Mucosa of stomach (tissue), 1 donor: ENCODE results near the gene NOBOX.
"Not testable (repeated sequence)": the region's sequence is repeated elsewhere in the genome, so short reads cannot be mapped to it uniquely, and the experiment has no call there.

Experiments
- H3K27me3 ChIP-seq: one replicate; pipeline ENCODE4 v1.7.0; 2013; ENCODE audit warnings: mild to moderate bottlenecking, low read length; ENCODE audit not compliant: control insufficient read depth, insufficient read depth
- H3K36me3 ChIP-seq: one replicate; pipeline ENCODE4 v1.7.0; 2013; ENCODE audit warnings: low read length; ENCODE audit not compliant: control insufficient read depth, insufficient read depth
- H3K4me1 ChIP-seq: one replicate; pipeline ENCODE4 v1.7.0; 2013; ENCODE audit warnings: mild to moderate bottlenecking, low read length; ENCODE audit not compliant: control insufficient read depth, insufficient read depth
- H3K4me3 ChIP-seq: one replicate; pipeline ENCODE4 v1.7.0; 2013; ENCODE audit warnings: low read length
- H3K9ac ChIP-seq: one replicate; pipeline ENCODE4 v1.7.0; 2013; ENCODE audit warnings: mild to moderate bottlenecking, low read length, moderate library complexity
- H3K9me3 ChIP-seq: one replicate; pipeline ENCODE4 v1.7.0; 2013; ENCODE audit warnings: mild to moderate bottlenecking, low read length, moderate library complexity; ENCODE audit not compliant: control insufficient read depth
- donor health status: Pancreatic carcinoma.

The NOBOX gene

GRCh38 chr7:144403649-144404061, at the start of gene NOBOX:
Gene NOBOX (minus strand): TSS chr7:144403693.
- Histone ChIP-seq H3K27me3 (no peaks in the 10 kb centered on the region), H3K36me3 (no peaks in the 10 kb centered on the region), H3K9ac (no peak within 1 kb of the TSS), H3K4me1 (no peaks in the 10 kb centered on the region), H3K4me3 (no peak within 1 kb of the TSS), H3K9me3 (no peaks in the 10 kb centered on the region)

DNA sequence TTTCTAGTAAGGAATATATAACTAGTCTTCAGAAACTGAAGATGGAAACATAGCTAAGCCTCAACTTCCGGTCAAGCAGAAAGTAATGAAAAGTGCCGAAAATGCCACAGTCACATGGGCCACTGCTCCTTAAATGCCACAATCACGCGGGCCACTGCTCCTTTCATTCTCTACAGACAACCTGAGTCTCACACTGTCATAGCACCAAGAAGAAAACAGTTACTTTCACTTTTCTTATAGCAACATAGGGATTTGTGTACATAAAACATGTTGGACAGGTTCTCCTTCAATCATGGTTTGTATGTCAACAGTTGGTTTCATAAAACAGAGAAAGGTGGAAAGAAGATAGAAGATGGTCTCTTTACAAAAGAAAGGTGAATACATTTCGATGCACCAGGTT, 48.6 kb upstream of the NOBOX start:
- no peaks in the 10 kb centered on the region for H3K4me1 ChIP-seq
- no peak overlapping the region for H3K9ac ChIP-seq
- no peaks in the 10 kb centered on the region for H3K9me3 ChIP-seq
- no peaks in the 10 kb centered on the region for H3K36me3 ChIP-seq
- H3K27me3 ChIP-seq, result no peaks in the 10 kb centered on the region
- no peak overlapping the region for H3K4me3 ChIP-seq

GRCh38 chr7:144445590-144445989, 42.1 kb upstream of the NOBOX start:
- Histone ChIP-seq H3K9ac (no peak overlapping the region), H3K4me1 (no peaks in the 10 kb centered on the region), H3K36me3 (no peaks in the 10 kb centered on the region), H3K27me3 (no peaks in the 10 kb centered on the region), H3K9me3 (no peaks in the 10 kb centered on the region), H3K4me3 (no peak overlapping the region)

- H3K9me3 ChIP-seq, result no peaks in the 10 kb centered on the region
- no peak overlapping the region for H3K9ac ChIP-seq
- H3K4me1 ChIP-seq, result no peaks in the 10 kb centered on the region
- no peaks in the 10 kb centered on the region for H3K36me3 ChIP-seq
- H3K4me3 ChIP-seq, result no peak overlapping the region
- no peaks in the 10 kb centered on the region for H3K27me3 ChIP-seq
These were observed 36.3 kb upstream of the NOBOX start for GRCh38 chr7:144439717-144440205.

- Histone ChIP-seq H3K4me1 (no peaks in the 10 kb centered on the region), H3K9ac (no peak overlapping the region), H3K27me3 (no peaks in the 10 kb centered on the region), H3K36me3 (no peaks in the 10 kb centered on the region), H3K9me3 (no peaks in the 10 kb centered on the region), H3K4me3 (no peak overlapping the region)
These were observed 35.3 kb upstream of the NOBOX start for GRCh38 chr7:144438759-144439158.

- no peaks in the 10 kb centered on the region for H3K27me3 ChIP-seq
- no peaks in the 10 kb centered on the region for H3K9me3 ChIP-seq
- no peaks in the 10 kb centered on the region for H3K36me3 ChIP-seq
- no peaks in the 10 kb centered on the region for H3K4me1 ChIP-seq
- H3K4me3 ChIP-seq, result no peak overlapping the region
- no peak overlapping the region for H3K9ac ChIP-seq
These were observed 34.1 kb upstream of the NOBOX start for GRCh38 chr7:144437370-144438191.

DNA sequence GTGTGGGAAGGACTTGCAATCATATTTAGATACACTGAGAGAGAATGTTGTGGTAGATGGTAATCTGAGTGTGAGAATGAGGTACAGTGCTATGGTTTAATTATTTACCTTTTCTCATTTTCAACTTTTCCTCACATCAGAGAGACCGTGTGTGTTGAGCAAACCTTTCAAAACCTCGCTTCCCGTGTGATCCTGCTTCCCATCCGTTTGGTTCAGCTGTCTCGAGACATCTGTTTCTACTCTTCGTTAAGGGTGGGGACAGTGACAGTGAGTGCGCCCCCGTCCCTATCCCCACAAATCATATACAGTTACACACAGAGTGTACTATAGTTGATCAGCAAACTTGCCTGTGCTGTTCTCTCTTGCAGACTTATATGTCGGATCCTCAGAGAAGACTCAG, 33.0 kb upstream of the NOBOX start:
- Histone ChIP-seq H3K27me3 (no peaks in the 10 kb centered on the region), H3K9ac (no peak overlapping the region), H3K9me3 (no peaks in the 10 kb centered on the region)

DNA sequence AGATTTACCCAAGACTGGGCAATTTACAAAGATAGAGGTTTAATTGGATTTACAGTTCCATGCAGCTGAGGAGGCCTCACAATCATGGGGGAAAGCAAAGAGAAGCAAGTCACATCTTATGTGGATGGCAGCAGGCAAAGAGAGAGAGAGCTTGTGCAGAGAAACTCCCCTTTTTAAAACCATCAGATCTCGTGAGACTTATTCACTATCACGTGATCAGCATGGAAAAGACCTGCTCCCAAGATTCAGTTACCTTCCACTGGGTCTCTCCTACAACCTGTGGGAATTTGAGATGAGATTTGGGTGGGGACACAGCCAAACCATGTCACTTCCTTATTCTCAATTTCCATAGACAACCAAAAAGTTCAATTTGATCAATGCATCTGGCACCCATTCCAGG, 24.9 kb upstream of the NOBOX start:
- no peak overlapping the region for H3K4me3 ChIP-seq
- no peak overlapping the region for H3K9ac ChIP-seq
- no peaks in the 10 kb centered on the region for H3K9me3 ChIP-seq

More for the DNA sequence above, 33.0 kb upstream of the NOBOX start:
- Histone ChIP-seq H3K4me3 (no peak overlapping the region), H3K36me3 (no peaks in the 10 kb centered on the region), H3K4me1 (no peaks in the 10 kb centered on the region)

DNA sequence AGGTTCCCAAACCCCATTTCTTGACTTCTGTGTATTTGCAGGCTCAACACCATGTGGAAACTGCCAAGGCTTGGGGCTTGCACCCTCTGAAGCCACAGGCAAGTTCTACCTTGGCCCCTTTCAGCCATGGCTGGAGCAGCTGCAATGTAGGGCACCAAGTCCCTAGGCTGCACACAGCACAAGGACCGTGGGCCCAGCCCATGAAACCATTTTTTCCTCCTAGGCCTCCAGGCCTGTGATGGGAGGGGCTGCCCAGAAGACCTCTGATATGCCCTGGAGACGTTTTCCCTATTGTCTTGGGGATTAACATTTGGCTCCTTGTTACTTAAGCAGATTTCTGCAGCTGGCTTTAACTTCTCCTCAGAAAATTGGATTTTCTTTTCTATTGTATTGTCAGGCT, 24.0 kb upstream of the NOBOX start:
- H3K9ac ChIP-seq, H3K4me3 ChIP-seq, H3K36me3 ChIP-seq, H3K27me3 ChIP-seq, H3K9me3 ChIP-seq, H3K4me1 ChIP-seq: not testable (repeated sequence)

More for the DNA sequence above, 24.9 kb upstream of the NOBOX start:
- no peaks in the 10 kb centered on the region for H3K36me3 ChIP-seq
- H3K4me1 ChIP-seq, result no peaks in the 10 kb centered on the region
- H3K27me3 ChIP-seq, result no peaks in the 10 kb centered on the region

- H3K9me3 ChIP-seq, H3K27me3 ChIP-seq, H3K4me3 ChIP-seq, H3K9ac ChIP-seq, H3K36me3 ChIP-seq, H3K4me1 ChIP-seq: not testable (repeated sequence)
These were observed 15.4 kb upstream of the NOBOX start for GRCh38 chr7:144418931-144419330.

DNA sequence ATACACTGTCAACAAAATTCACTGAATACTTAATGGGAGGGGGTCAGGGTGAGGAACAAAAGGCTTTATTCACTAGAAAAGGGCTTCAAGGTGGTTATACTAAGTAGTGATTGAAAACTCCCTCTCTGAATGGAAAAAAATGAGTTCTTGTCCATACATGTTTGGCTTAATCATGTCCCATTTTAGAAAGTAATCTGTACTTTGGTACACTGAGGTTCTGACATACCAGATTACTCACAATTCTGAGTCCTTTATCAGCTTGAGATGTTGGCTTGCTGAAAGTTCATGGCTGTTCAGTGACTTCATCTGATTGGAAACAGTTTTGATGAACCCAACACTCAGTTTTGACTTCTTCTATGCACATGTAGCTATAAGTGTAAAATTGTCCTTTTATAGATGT, 12.8 kb upstream of the NOBOX start:
- no peaks in the 10 kb centered on the region for H3K36me3 ChIP-seq
- no peak overlapping the region for H3K9ac ChIP-seq
- H3K9me3 ChIP-seq, result no peaks in the 10 kb centered on the region
- no peaks in the 10 kb centered on the region for H3K27me3 ChIP-seq
- H3K4me3 ChIP-seq, result no peak overlapping the region
- H3K4me1 ChIP-seq, result no peaks in the 10 kb centered on the region

GRCh38 chr7:144415858-144416257, 12.4 kb upstream of the NOBOX start:
- no peaks in the 10 kb centered on the region for H3K36me3 ChIP-seq
- H3K4me1 ChIP-seq, result no peaks in the 10 kb centered on the region
- H3K9me3 ChIP-seq, result no peaks in the 10 kb centered on the region
- H3K4me3 ChIP-seq, result no peak overlapping the region
- no peak overlapping the region for H3K9ac ChIP-seq
- no peaks in the 10 kb centered on the region for H3K27me3 ChIP-seq
